Measurements from ENCODE around the gene ABHD15. TPM values are rescaled to one million over a fixed set of nuclear protein-coding genes. Genes with fewer than 3 reads are reported as not detected.

The ABHD15 gene
- total RNA-seq, 1 donor from 2014 or later: 13.3 TPM

DNA sequence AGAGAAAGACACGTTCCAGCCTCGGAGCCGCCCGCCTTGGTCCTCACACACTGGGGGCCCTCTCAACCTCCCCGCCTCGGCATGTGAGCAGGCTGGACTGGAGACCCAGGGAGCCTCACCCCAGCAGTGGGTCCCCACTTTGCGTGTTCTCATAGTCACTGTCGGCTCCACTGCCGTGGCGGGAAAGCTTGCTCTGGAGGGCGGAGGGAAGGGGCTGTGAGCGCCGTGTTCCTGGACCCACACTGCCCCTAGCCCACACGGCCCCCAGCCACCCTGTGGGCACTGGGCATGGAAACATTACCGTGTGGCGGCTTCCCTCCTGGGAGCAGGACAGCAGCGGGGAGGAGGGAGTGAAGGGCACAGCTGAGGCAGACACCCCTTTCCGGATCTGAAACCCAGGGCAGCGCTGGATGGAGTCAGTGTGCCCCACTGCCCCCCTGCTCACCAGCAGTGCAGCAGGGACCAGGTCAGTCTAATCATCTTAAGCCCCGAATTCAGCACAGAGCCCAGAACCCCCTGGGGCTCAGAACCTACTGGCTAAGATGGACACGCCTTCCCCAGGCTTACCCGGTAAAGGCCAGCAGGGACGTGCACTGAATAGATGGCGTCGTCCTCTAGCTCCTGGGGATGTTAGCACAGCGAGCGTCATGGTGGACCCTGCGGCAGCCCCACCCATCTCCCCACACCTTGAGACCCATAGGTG, 8.8 kb upstream of the ABHD15 start:
- no peak for DNase-seq (ENCODE audit: extremely low spot score in 2 of 2)
- H3K9me3 ChIP-seq: no peaks in the 10 kb centered on the region
- no peaks in the 10 kb centered on the region for H3K27me3 ChIP-seq
- no peak overlapping the region for H3K27ac ChIP-seq
- no peak for TF ChIP-seq POLR2A (IDR thresholded peaks at IDR 0.05)
- no peak for TF ChIP-seq CTCF (IDR thresholded peaks at IDR 0.05)
- no peak for TF ChIP-seq POLR2AphosphoS5 (IDR thresholded peaks at IDR 0.05; ENCODE audit: insufficient read depth in 1 of 2, low read depth in 1 of 2)
- H3K36me3 ChIP-seq: peaks cover 0 to 34% of the 10 kb centered on the region in 2 donors
- H3K4me1 ChIP-seq: peaks cover 44% of the 10 kb centered on the region
- H3K4me3 ChIP-seq: no peak overlapping the region
- intact Hi-C loops (cut with DNase I): loop anchor here (5.0 kb wide), 1 partner anchor 212 kb away; no protein-coding TSS in a partner anchor

DNA sequence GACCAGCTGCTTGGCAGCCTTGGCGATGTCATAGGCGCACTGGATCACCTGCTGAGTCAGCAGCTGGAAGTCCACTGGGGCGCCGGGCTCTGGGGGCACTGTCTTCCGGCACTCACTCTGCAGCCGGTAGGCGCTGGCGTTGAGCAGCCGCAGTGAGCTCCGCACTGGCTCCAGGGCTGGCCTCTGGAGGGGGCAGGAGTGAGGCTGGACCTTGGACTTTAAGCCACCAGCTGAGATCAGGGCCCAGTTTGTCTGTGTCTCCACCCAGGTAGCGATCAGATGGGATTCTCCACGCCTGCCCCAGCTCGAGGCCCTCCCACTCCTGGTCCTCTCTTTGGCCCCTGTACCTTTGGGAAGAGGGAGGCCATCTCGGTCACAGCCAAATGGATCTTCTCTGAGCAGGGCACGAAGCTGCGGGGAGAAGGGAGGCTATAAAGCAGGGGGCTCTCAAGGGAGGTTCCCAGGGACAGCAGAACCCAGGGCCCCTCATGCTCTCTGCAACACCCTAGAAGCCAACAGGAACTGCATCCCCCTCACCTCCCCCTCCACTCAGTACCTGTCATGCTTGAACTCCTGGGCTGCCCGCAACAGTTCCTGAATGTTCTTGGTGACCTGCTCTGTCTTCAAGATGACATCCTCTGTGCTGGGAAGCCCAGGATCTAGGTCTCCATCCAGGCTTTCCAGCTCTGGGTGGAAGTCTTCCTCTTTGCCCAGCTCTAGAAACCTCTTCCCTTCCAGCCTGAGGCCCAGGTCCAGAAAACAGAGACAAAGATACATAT, 8.1 kb upstream of the ABHD15 start:
- no peaks in the 10 kb centered on the region for H3K9me3 ChIP-seq
- H3K4me1 ChIP-seq: peaks cover 45% of the 10 kb centered on the region
- no peak for DNase-seq (ENCODE audit: extremely low spot score in 2 of 2)
- H3K4me3 ChIP-seq: no peak overlapping the region
- no peak overlapping the region for H3K27ac ChIP-seq
- H3K36me3 ChIP-seq: peaks cover 0 to 34% of the 10 kb centered on the region in 2 donors
- no peaks in the 10 kb centered on the region for H3K27me3 ChIP-seq
- intact Hi-C loops (cut with DNase I): loop anchor here (5.0 kb wide), 1 partner anchor 212 kb away; no protein-coding TSS in a partner anchor
- no peak for TF ChIP-seq POLR2A (IDR thresholded peaks at IDR 0.05)
- TF ChIP-seq POLR2AphosphoS5 (IDR thresholded peaks at IDR 0.05; ENCODE audit: insufficient read depth in 1 of 2, low read depth in 1 of 2): no peak
- no peak for TF ChIP-seq CTCF (IDR thresholded peaks at IDR 0.05)

DNA sequence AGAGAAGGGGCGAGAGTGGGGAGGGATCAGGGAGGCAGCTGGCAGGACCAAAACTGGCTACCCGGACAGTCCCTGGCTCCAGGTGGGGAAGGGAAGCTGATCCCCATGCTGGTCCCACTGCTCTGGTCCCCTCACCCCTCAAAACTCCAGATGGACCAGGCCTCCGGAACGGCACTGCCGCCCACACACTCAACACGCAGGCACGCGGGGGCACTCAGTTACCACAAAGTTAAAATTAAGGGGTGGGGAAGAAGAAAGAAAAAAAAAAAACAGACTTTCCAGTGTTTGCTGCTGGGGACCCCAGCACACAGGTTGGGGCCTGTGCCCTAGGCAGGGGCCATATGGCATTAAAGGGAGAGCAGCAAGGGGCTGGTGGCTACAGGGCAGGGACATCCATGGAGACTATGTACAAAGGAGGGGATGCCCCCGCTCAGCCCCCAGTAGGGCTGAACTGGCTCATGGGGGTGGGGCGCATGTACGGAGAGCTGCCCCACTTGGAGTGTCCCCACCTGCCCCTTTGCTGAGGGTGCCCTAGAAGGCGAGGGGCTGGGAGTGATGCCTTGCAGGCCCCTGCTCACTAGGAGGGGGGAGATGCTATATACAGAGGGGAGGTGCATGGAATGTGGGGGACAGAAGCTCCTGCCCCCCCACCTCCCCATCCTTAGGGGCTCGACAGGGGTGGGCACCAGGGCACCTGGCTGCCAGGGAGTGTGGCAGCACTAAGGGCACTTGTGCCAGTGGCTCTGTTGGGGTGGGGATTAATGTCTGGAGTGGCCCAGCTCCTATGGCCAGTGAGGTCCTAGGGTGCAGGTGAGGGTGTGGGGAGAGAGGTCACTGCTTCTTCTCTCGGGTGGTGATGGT, 7.3 kb upstream of the ABHD15 start:
- TF ChIP-seq POLR2AphosphoS5 (IDR thresholded peaks at IDR 0.05; ENCODE audit: insufficient read depth in 1 of 2, low read depth in 1 of 2) (peak in 1 of 2 donors; percentile 9), CTCF (IDR thresholded peaks at IDR 0.05) (no peak), POLR2A (IDR thresholded peaks at IDR 0.05) (no peak)
- H3K4me3 ChIP-seq: no peak overlapping the region
- no peaks in the 10 kb centered on the region for H3K9me3 ChIP-seq
- intact Hi-C loops (cut with DNase I): no loop called here
- DNase-seq (ENCODE audit: extremely low spot score in 2 of 2): no peak
- no peaks in the 10 kb centered on the region for H3K27me3 ChIP-seq
- peaks cover 0 to 34% of the 10 kb centered on the region in 2 donors for H3K36me3 ChIP-seq
- H3K27ac ChIP-seq: no peak overlapping the region
- H3K4me1 ChIP-seq: peaks cover 53% of the 10 kb centered on the region

DNA sequence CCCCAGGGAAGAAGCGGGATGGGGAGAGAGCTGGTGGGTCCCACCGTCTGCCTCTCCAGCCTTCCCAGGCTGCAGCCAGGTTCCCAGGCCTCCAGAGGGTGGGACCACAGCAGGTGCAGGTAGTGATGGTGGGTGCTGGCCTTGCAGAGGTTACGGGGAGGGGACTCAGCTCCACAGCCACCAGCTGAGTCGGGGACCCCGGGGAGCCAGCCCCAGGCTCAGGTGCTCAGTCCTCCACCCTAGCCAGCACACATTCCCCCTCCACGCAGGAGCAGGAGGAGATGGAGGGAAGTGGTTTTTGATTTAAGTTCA, 6.7 kb upstream of the ABHD15 start:
- Histone ChIP-seq H3K27ac (no peak overlapping the region), H3K4me1 (peaks cover 56% of the 10 kb centered on the region), H3K27me3 (no peaks in the 10 kb centered on the region), H3K9me3 (no peaks in the 10 kb centered on the region), H3K4me3 (no peak overlapping the region), H3K36me3 (peaks cover 0 to 34% of the 10 kb centered on the region in 2 donors)
- no peak for DNase-seq (ENCODE audit: extremely low spot score in 2 of 2)
- intact Hi-C loops (cut with DNase I): no loop called here
- no peak for TF ChIP-seq POLR2AphosphoS5 (IDR thresholded peaks at IDR 0.05; ENCODE audit: insufficient read depth in 1 of 2, low read depth in 1 of 2)
- TF ChIP-seq POLR2A (IDR thresholded peaks at IDR 0.05): no peak
- no peak for TF ChIP-seq CTCF (IDR thresholded peaks at IDR 0.05)
